Measurements from ENCODE around the gene IGFBPL1.
"Not testable (repeated sequence)": the region's sequence is repeated elsewhere in the genome, so short reads cannot be mapped to it uniquely, and the experiment has no call there.

Gene IGFBPL1, protein sequence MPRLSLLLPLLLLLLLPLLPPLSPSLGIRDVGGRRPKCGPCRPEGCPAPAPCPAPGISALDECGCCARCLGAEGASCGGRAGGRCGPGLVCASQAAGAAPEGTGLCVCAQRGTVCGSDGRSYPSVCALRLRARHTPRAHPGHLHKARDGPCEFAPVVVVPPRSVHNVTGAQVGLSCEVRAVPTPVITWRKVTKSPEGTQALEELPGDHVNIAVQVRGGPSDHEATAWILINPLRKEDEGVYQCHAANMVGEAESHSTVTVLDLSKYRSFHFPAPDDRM
- total RNA-seq = 0 to 0.17 (median 0) reads per million in 3 donors

DNA sequence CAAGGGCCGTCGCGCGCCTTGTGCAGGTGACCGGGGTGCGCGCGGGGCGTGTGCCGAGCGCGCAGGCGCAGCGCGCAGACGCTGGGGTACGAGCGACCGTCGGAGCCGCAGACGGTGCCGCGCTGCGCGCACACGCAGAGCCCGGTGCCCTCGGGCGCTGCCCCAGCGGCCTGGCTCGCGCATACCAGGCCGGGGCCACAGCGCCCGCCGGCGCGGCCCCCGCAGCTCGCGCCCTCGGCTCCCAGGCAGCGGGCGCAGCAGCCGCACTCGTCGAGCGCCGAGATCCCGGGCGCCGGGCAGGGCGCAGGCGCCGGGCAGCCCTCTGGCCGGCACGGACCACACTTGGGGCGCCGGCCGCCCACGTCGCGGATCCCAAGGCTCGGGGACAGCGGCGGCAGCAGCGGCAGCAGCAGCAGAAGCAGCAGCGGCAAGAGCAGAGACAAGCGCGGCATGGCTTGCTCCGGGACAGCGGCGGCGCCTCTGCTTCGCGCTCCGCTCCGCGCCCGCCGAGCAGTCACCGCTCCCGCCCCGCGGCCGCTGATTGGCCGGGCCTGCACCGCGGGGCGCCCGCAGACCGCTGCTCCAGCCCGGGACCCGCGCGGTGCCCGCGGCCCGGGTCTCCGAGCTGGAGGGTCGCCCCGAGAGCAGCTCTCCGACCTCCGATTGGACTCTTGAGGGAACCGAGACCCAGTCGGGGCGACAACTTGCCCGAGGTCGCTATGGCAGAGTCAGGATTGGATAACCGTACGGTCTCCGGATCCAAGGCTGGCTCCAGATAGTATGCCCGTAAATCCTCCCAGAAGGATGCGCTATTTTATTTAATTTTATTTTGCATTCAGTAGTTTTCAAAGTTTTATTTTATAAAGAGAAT, at the start of gene IGFBPL1:
IGFBPL1 (minus strand) TSS at position 482 of the 871 bp plus-strand sequence; CDS start at position 452, 30 bp downstream.
- Histone ChIP-seq H3K9me3 (ENCODE audit: control insufficient read depth, low read length) (no peaks in the 10 kb centered on the region), H3K4me1 (ENCODE audit: control insufficient read depth, insufficient read depth, low read length, poor library complexity, severe bottlenecking) (no peaks in the 10 kb centered on the region), H3K27ac (ENCODE audit: insufficient read depth, low read length, poor library complexity, severe bottlenecking) (no peak within 1 kb of the TSS), H3K27me3 (replicated peaks; ENCODE audit: control insufficient read depth, insufficient read depth, low read length, poor library complexity, severe bottlenecking) (peaks cover 11% of the 10 kb centered on the region), H3K36me3 (ENCODE audit: control insufficient read depth, insufficient read depth, low read length) (no peaks in the 10 kb centered on the region), H3K4me3 (ENCODE audit: insufficient read depth, low read depth, low read length, poor library complexity, severe bottlenecking) (no peak within 1 kb of the TSS)
- DNase-seq = no peak

DNA sequence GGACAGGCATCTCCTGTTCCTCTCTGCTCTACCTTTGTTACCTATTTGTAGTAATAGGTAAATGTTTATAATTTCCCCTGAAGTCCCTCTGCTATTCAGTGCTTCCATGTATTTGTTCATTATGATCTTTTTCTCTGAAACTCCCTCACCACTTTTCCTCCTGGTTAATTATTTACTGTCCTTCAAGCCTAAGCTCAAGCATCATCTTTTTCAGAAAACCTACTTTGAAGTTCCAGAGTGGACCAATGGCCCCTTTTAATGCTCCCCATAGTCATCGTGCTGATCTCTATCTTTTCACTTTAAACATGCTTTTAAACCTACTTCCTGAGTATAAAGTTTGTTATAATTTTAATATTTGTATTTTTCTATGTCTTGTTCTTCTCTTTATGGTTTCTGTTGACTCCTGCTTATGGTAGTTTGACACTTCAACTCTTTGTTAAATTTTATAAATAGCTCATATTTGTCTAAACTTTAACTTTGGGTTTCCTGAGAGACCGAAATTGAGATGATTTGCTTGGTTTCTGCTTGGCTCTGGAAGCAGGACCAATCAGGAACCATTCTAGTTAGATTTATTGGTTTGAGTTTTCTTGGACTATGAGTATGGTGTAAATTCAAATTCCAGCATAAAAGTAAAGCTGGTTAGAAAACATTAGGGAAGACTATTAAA, 48.5 kb upstream of the IGFBPL1 start:
- not testable (repeated sequence) for H3K9me3 ChIP-seq (ENCODE audit: control insufficient read depth, low read length); H3K27me3 ChIP-seq (replicated peaks; ENCODE audit: control insufficient read depth, insufficient read depth, low read length, poor library complexity, severe bottlenecking); H3K4me1 ChIP-seq (ENCODE audit: control insufficient read depth, insufficient read depth, low read length, poor library complexity, severe bottlenecking); H3K36me3 ChIP-seq (ENCODE audit: control insufficient read depth, insufficient read depth, low read length); H3K4me3 ChIP-seq (ENCODE audit: insufficient read depth, low read depth, low read length, poor library complexity, severe bottlenecking); DNase-seq; H3K27ac ChIP-seq (ENCODE audit: insufficient read depth, low read length, poor library complexity, severe bottlenecking)

DNA sequence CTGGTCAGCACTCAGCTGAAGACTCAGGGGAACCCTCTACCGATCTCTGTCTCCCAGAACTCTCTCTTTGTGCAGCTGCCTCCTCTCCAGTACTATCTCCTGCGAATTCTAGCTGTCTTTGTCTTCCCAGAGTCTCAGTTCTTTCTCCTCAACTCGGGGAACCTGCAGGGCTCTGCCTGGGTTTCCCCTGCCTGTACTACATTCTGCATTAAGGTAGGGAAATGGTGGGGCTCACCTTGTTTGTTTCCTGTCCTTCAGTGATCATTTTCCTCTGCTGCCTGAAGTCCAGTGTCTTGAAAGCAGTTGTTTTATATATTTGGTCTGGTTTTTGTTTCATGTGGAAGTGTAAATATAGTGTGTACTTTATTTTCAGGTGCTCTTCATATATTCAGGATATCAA, 43.1 kb upstream of the IGFBPL1 start:
- no peaks in the 10 kb centered on the region for H3K4me1 ChIP-seq (ENCODE audit: control insufficient read depth, insufficient read depth, low read length, poor library complexity, severe bottlenecking)
- H3K27ac ChIP-seq (ENCODE audit: insufficient read depth, low read length, poor library complexity, severe bottlenecking) = no peak overlapping the region
- DNase-seq = no peak
- no peak overlapping the region for H3K4me3 ChIP-seq (ENCODE audit: insufficient read depth, low read depth, low read length, poor library complexity, severe bottlenecking)
- no peaks in the 10 kb centered on the region for H3K36me3 ChIP-seq (ENCODE audit: control insufficient read depth, insufficient read depth, low read length)
- H3K9me3 ChIP-seq (ENCODE audit: control insufficient read depth, low read length) = no peaks in the 10 kb centered on the region
- H3K27me3 ChIP-seq (replicated peaks; ENCODE audit: control insufficient read depth, insufficient read depth, low read length, poor library complexity, severe bottlenecking) = no peaks in the 10 kb centered on the region

DNA sequence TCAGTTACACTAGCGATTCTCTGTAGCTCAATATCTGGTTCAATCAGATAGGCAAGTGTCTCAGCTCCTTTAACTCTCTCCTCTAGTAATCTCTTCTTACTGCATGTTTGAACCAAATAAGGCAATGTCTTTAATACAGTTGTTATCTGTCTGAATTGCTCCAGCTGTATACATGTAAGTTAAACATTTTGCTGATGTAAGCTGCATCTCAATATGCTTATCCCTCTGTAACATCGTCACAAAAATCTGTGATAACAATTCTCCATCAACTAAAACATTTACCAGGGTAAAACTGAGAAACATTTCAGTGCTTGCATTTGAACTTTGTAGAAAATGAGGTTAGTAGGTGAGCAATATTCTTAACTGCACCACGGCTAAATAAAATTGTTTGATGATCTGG, 29.6 kb upstream of the IGFBPL1 start:
- Histone ChIP-seq H3K4me3 (ENCODE audit: insufficient read depth, low read depth, low read length, poor library complexity, severe bottlenecking) (no peak overlapping the region), H3K4me1 (ENCODE audit: control insufficient read depth, insufficient read depth, low read length, poor library complexity, severe bottlenecking) (no peaks in the 10 kb centered on the region), H3K9me3 (ENCODE audit: control insufficient read depth, low read length) (no peaks in the 10 kb centered on the region), H3K36me3 (ENCODE audit: control insufficient read depth, insufficient read depth, low read length) (no peaks in the 10 kb centered on the region), H3K27ac (ENCODE audit: insufficient read depth, low read length, poor library complexity, severe bottlenecking) (no peak overlapping the region), H3K27me3 (replicated peaks; ENCODE audit: control insufficient read depth, insufficient read depth, low read length, poor library complexity, severe bottlenecking) (no peaks in the 10 kb centered on the region)
- DNase-seq = no peak

DNA sequence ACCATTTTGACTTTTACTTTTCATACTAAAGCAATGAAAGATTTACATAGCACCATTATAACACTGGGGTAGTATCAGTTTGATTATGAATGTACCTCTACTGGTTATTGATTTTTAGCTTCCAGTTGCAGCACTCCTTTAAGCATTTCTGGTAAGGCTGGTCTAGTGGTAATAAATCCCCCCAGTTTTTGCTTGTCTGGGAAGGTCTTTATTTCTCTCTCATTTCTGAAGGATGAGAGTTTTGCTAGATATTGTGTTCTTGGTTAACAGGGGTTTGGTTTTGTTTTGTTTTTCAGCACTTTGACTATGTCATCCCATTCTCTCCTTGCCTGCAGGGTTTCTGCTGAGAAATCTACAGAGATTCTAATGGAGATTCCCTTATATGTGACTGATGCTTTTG, 26.9 kb upstream of the IGFBPL1 start:
- H3K27me3 ChIP-seq (replicated peaks; ENCODE audit: control insufficient read depth, insufficient read depth, low read length, poor library complexity, severe bottlenecking) = no peaks in the 10 kb centered on the region
- no peak overlapping the region for H3K4me3 ChIP-seq (ENCODE audit: insufficient read depth, low read depth, low read length, poor library complexity, severe bottlenecking)

DNA sequence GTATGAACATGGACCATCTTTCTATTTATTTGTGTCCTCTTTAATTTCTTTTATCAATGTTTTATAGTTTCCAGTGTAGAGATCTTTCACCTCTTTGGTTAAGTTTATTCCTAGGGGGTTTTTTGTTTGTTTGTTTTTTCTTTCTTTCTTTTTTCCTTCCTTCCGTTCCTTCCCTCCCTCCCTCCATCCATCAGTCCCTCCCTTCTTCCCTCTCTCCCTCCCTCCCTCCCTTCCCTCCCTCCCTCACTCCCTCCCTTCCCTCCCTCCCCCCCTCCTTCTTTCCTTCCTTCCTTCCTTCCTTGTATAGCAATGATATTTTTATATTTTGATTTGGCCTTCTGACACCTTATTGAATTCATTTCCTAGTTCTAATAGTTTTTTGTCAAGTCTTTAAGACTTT, 23.4 kb upstream of the IGFBPL1 start:
- no peaks in the 10 kb centered on the region for H3K4me1 ChIP-seq (ENCODE audit: control insufficient read depth, insufficient read depth, low read length, poor library complexity, severe bottlenecking)
- no peak overlapping the region for H3K4me3 ChIP-seq (ENCODE audit: insufficient read depth, low read depth, low read length, poor library complexity, severe bottlenecking)
- H3K36me3 ChIP-seq (ENCODE audit: control insufficient read depth, insufficient read depth, low read length) = no peaks in the 10 kb centered on the region
- H3K9me3 ChIP-seq (ENCODE audit: control insufficient read depth, low read length) = no peaks in the 10 kb centered on the region
- no peak overlapping the region for H3K27ac ChIP-seq (ENCODE audit: insufficient read depth, low read length, poor library complexity, severe bottlenecking)
- no peaks in the 10 kb centered on the region for H3K27me3 ChIP-seq (replicated peaks; ENCODE audit: control insufficient read depth, insufficient read depth, low read length, poor library complexity, severe bottlenecking)
- DNase-seq = no peak

More for the DNA sequence above, 26.9 kb upstream of the IGFBPL1 start:
- no peaks in the 10 kb centered on the region for H3K4me1 ChIP-seq (ENCODE audit: control insufficient read depth, insufficient read depth, low read length, poor library complexity, severe bottlenecking)
- H3K9me3 ChIP-seq (ENCODE audit: control insufficient read depth, low read length) = no peaks in the 10 kb centered on the region
- H3K27ac ChIP-seq (ENCODE audit: insufficient read depth, low read length, poor library complexity, severe bottlenecking) = no peak overlapping the region
- no peaks in the 10 kb centered on the region for H3K36me3 ChIP-seq (ENCODE audit: control insufficient read depth, insufficient read depth, low read length)
- no peak for DNase-seq

DNA sequence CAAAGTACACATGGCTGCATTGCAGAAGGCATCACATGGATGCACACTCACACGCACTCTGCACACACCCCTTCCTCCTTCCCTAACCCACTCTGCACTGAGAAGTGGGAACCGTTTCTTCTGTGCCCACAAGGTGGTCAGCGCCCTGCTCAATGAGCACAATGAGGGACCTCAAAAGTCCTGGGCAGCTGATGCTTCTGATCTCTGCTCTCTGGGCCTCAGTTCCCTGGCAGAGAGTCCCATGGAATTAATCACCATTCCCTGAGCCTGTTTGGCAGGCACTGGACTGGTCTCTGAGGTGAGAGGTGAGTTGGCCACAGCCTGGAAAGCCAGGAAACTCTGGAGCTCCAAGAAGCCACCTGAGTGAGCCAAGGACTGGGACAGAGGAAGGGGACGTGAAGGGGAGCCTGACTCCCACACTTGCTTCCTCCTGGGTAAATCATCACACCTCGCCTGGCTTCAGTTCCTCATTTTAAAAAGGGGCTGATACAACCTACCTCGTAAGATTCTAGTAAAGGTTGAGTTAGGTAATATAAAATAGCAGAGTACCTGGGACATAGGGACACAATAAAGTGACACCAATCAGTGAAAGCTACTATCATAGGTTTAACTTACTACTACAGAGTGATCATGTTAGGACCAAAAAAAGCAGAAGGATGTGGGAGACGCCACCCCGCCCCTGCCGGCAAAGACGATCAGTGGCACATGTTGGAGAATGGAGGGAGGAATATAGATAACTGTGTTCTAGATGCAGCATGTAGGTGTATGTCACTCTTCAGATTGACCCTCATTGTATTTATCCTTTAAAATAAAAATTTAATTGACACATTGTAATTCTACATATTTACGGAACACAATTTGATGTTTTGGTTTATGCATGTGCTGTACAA, 21.1 kb upstream of the IGFBPL1 start:
- no peaks in the 10 kb centered on the region for H3K4me1 ChIP-seq (ENCODE audit: control insufficient read depth, insufficient read depth, low read length, poor library complexity, severe bottlenecking)
- no peaks in the 10 kb centered on the region for H3K36me3 ChIP-seq (ENCODE audit: control insufficient read depth, insufficient read depth, low read length)
- no peak overlapping the region for H3K4me3 ChIP-seq (ENCODE audit: insufficient read depth, low read depth, low read length, poor library complexity, severe bottlenecking)
- no peak overlapping the region for H3K27ac ChIP-seq (ENCODE audit: insufficient read depth, low read length, poor library complexity, severe bottlenecking)
- DNase-seq = no peak
- H3K27me3 ChIP-seq (replicated peaks; ENCODE audit: control insufficient read depth, insufficient read depth, low read length, poor library complexity, severe bottlenecking) = no peaks in the 10 kb centered on the region
- H3K9me3 ChIP-seq (ENCODE audit: control insufficient read depth, low read length) = no peaks in the 10 kb centered on the region

DNA sequence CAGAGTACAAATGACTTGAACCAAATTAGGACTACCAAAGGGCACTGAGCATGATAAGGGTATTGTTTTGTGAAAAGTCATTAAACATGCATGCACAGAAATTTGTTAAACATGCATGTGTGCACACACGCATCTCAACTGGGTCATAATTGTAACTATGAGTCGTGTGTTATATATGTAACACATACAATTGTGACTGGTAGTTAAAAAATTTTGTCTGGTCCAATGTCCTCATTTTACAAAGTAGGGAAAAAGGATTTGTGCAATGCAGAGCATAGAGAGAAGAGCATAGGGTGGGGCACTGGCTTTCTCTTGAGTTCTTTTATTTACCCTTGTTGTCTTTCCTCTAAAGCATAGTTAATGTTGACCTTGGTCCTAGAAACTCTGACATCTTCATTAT, 19.3 kb upstream of the IGFBPL1 start:
- no peak for DNase-seq
- Histone ChIP-seq H3K4me1 (ENCODE audit: control insufficient read depth, insufficient read depth, low read length, poor library complexity, severe bottlenecking) (no peaks in the 10 kb centered on the region), H3K4me3 (ENCODE audit: insufficient read depth, low read depth, low read length, poor library complexity, severe bottlenecking) (no peak overlapping the region), H3K9me3 (ENCODE audit: control insufficient read depth, low read length) (no peaks in the 10 kb centered on the region), H3K36me3 (ENCODE audit: control insufficient read depth, insufficient read depth, low read length) (no peaks in the 10 kb centered on the region), H3K27me3 (replicated peaks; ENCODE audit: control insufficient read depth, insufficient read depth, low read length, poor library complexity, severe bottlenecking) (no peaks in the 10 kb centered on the region), H3K27ac (ENCODE audit: insufficient read depth, low read length, poor library complexity, severe bottlenecking) (no peak overlapping the region)

DNA sequence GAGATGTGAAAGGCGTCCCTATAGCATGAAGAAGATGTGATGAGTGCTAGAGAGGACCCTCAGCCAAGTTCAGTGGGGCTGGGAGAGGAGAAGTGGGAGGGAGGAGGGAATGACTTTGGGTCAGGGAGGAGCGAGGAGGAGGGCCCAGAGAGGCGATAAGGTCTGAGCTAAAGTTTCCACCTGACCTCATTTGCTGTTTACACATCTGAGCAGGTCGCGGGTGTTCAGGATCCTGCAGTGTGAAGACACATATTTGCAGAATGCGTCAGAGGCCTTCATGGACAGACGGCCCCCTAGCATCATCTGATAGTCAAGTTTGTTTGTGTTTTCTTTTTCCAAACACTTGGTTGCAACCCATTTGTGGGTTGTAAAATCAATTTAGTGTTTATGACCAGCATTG, 18.9 kb upstream of the IGFBPL1 start:
- Histone ChIP-seq H3K4me1 (ENCODE audit: control insufficient read depth, insufficient read depth, low read length, poor library complexity, severe bottlenecking) (no peaks in the 10 kb centered on the region), H3K4me3 (ENCODE audit: insufficient read depth, low read depth, low read length, poor library complexity, severe bottlenecking) (no peak overlapping the region), H3K27me3 (replicated peaks; ENCODE audit: control insufficient read depth, insufficient read depth, low read length, poor library complexity, severe bottlenecking) (no peaks in the 10 kb centered on the region), H3K9me3 (ENCODE audit: control insufficient read depth, low read length) (no peaks in the 10 kb centered on the region), H3K36me3 (ENCODE audit: control insufficient read depth, insufficient read depth, low read length) (no peaks in the 10 kb centered on the region), H3K27ac (ENCODE audit: insufficient read depth, low read length, poor library complexity, severe bottlenecking) (no peak overlapping the region)
- DNase-seq = no peak

Data from effector memory CD4-positive, alpha-beta T cell (primary cell).